ENCODE data around the gene EBLN2. TPM values are rescaled to one million over a fixed set of nuclear protein-coding genes. Genes with fewer than 3 reads are reported as not detected.
A peak's percentile ranks its signal among the peaks of the same experiment; 100 is the strongest.

EBLN2 gene
- total and polyA plus RNA-seq, 4 donors, result 0.61 to 18.5 (median 2.5) TPM

DNA sequence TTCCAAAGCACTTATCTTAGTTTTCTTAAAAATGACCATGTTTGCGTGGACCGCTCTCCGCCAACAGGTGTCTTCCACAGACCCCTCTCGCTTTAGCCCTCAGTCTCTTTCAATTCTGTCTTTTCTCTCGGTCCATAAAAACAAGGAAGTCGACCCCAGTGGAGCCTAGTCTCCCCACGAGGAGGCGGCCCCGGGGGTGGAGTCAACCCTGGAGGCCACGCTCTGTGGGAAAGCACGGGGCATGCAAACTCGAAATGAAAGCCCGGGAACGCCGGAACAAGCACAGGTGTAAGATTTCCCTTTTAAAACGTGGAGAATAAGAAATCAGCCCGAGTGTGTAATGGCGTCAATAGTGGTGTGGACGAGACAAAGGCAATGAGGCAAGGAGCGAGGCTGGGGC, 49.1 kb downstream of the EBLN2 start:
- peaks cover 0 to 3% (median 0%) of the 10 kb centered on the region in 5 donors for H3K4me1 ChIP-seq (ENCODE audit: control insufficient read depth in 5 of 5, insufficient read depth in 5 of 5, low read length in 5 of 5)
- TF ChIP-seq, protein P1, sequence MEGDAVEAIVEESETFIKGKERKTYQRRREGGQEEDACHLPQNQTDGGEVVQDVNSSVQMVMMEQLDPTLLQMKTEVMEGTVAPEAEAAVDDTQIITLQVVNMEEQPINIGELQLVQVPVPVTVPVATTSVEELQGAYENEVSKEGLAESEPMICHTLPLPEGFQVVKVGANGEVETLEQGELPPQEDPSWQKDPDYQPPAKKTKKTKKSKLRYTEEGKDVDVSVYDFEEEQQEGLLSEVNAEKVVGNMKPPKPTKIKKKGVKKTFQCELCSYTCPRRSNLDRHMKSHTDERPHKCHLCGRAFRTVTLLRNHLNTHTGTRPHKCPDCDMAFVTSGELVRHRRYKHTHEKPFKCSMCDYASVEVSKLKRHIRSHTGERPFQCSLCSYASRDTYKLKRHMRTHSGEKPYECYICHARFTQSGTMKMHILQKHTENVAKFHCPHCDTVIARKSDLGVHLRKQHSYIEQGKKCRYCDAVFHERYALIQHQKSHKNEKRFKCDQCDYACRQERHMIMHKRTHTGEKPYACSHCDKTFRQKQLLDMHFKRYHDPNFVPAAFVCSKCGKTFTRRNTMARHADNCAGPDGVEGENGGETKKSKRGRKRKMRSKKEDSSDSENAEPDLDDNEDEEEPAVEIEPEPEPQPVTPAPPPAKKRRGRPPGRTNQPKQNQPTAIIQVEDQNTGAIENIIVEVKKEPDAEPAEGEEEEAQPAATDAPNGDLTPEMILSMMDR (IDR thresholded peaks at IDR 0.05; ENCODE audit: control extremely low read depth, extremely low read depth), result no peak
- no peaks in the 10 kb centered on the region for H3K36me3 ChIP-seq (ENCODE audit: control insufficient read depth in 4 of 4, insufficient read depth in 4 of 4, low read length in 4 of 4)
- WGBS, 2 donors, result 87% methylated on average over 20 of the region's 20 CpGs
- no peak overlapping the region for H3K9ac ChIP-seq (ENCODE audit: insufficient read depth in 1 of 2, low read length in 2 of 2)
- no peaks in the 10 kb centered on the region for H3K9me3 ChIP-seq (ENCODE audit: control insufficient read depth in 4 of 4, insufficient read depth in 3 of 4, low read length in 3 of 4)
- H3K4me3 ChIP-seq, result no peak overlapping the region
- ATAC-seq (ENCODE audit: insufficient read depth, low FRiP score), result no peak
- no peaks in the 10 kb centered on the region for H3K27me3 ChIP-seq (ENCODE audit: control insufficient read depth in 3 of 3, insufficient read depth in 3 of 3, low read length in 2 of 3)
- no peak overlapping the region for H3K27ac ChIP-seq (ENCODE audit: low read depth in 1 of 2, low read length in 1 of 2)
- no peak for DNase-seq

Small RNAs within 50 kb of the gene (small RNA-seq; reads per million reads assigned to genes)
- gene RNU2-64P (ENCODE audit: low replicate concordance), result 0.23 reads per million, percentile 19 among the genes with 10 or more reads in this experiment
- gene RNU6-557P (ENCODE audit: low replicate concordance), result not detected
- not detected for gene RNU7-19P (ENCODE audit: low replicate concordance)

Other genes starting within 250 kb of the EBLN2 start
- 10 to 100 TPM; 23.6 to 25.0 TPM for gene SHQ1, start 213.2 kb upstream of the EBLN2 start, total RNA-seq
- gene SHQ1, start 213.2 kb upstream of the EBLN2 start, polyA plus RNA-seq, result 1 to 10 TPM; 7.3 to 8.4 TPM
- 10 to 100 TPM in 1 of 2 donors, 1 to 10 TPM in 1; 8.0 to 46.8 TPM for gene GXYLT2, start 173.6 kb upstream of the EBLN2 start, total RNA-seq
- gene GXYLT2, start 173.6 kb upstream of the EBLN2 start, polyA plus RNA-seq, result 1 to 10 TPM in 1 of 2 donors, under 1 TPM in 1; 0.52 to 1.5 TPM
- gene PPP4R2, start 64.8 kb upstream of the EBLN2 start, total RNA-seq, result 100 to 1,000 TPM in 1 of 2 donors, 10 to 100 TPM in 1; 54.3 to 105 TPM
- gene PPP4R2, start 64.8 kb upstream of the EBLN2 start, polyA plus RNA-seq, result 10 to 100 TPM; 17.1 to 21.7 TPM